IMR-90 (cell line): Measurements from ENCODE around the gene TMEM208. TPM values are rescaled to one million over a fixed set of nuclear protein-coding genes. Genes with fewer than 3 reads are reported as not detected.

Experiments
- ATAC-seq: fragments of 200-7000 bp; cut with Tn5 transposase; 2 replicates; pipeline ENCODE4 v1.9.1; 2020; ENCODE audit warnings: low read depth, mild to moderate bottlenecking, moderate library complexity
- BruUV-seq: library from RNA; stranded (reverse); fragments of 400-500 nt; replicated peaks from 2 replicates; lab custom pipeline; 2021; lab: Mats Ljungman, UMichigan
- CTCF ChIA-PET: fragments of 300-600 bp; formaldehyde crosslinking; extraction: SDS; loops from one replicate; lab custom pipeline; 2021; ENCODE audit warnings: antibody characterized with exemption; lab: Yijun Ruan, JAX
- POLR2A ChIA-PET: fragments of 300-600 bp; sonication (Branson Sonifier 250); formaldehyde crosslinking; loops from one replicate; lab custom pipeline; 2022; ENCODE audit warnings: antibody characterized with exemption; ENCODE audit not compliant: unreplicated experiment; lab: Charles Lee
- DNase-seq: peaks from one replicate; pipeline ENCODE4 v3.0.0; 2013
- H2AFZ ChIP-seq: replicated peaks from 2 replicates; pipeline ENCODE3; 2013; ENCODE audit warnings: low read length, mild to moderate bottlenecking; ENCODE audit not compliant: poor library complexity
- H2AK5ac ChIP-seq: 2 replicates; pipeline ENCODE4 v1.6.1; 2013; ENCODE audit warnings: low read depth, low read length, inconsistent platforms
- H2AK9ac ChIP-seq: replicated peaks from 2 replicates; pipeline ENCODE3; 2013; ENCODE audit warnings: mild to moderate bottlenecking, low read depth, low read length, moderate library complexity; ENCODE audit not compliant: poor library complexity
- H2BK120ac ChIP-seq: 2 replicates; pipeline ENCODE4 v1.6.1; 2013; ENCODE audit warnings: low read depth, low read length, inconsistent platforms
- H2BK15ac ChIP-seq: 3 replicates; pipeline ENCODE4 v1.6.1; 2013; ENCODE audit warnings: low read depth, low read length, inconsistent platforms
- H2BK20ac ChIP-seq: 2 replicates; pipeline ENCODE4 v1.6.1; 2013; ENCODE audit warnings: low read depth, mild to moderate bottlenecking, inconsistent platforms, low read length, moderate library complexity
- H2BK5ac ChIP-seq: 2 replicates; pipeline ENCODE4 v1.6.1; 2013; ENCODE audit warnings: mild to moderate bottlenecking, low read depth, low read length, inconsistent platforms; ENCODE audit not compliant: poor library complexity, severe bottlenecking
- H3K14ac ChIP-seq: replicated peaks from 2 replicates; pipeline ENCODE4 v1.6.1; 2013; ENCODE audit warnings: low read depth, low read length, inconsistent platforms
- H3K18ac ChIP-seq: 2 replicates; pipeline ENCODE4 v1.6.1; 2013; ENCODE audit warnings: low read depth, low read length, control low read depth
- H3K23ac ChIP-seq: 2 replicates; pipeline ENCODE4 v1.6.1; 2013; ENCODE audit warnings: low read depth, low read length, inconsistent platforms
- H3K27ac ChIP-seq: 2 replicates; pipeline ENCODE4 v1.5.1; 2013; ENCODE audit warnings: mild to moderate bottlenecking, control low read depth, low read length; ENCODE audit not compliant: insufficient read depth
- H3K27me3 ChIP-seq: 2 replicates; pipeline ENCODE4 v1.6.1; 2013; ENCODE audit warnings: low read length; ENCODE audit not compliant: control insufficient read depth, insufficient read depth
- H3K36me3 ChIP-seq: 2 replicates; pipeline ENCODE4 v1.6.1; 2013; ENCODE audit warnings: low read length, mixed read lengths; ENCODE audit not compliant: control insufficient read depth, insufficient read depth
- H3K4ac ChIP-seq: 2 replicates; pipeline ENCODE4 v1.6.1; 2013; ENCODE audit warnings: low read depth, low read length, inconsistent platforms
- H3K4me1 ChIP-seq: 2 replicates; pipeline ENCODE4 v1.6.1; 2013; ENCODE audit warnings: low read length, mixed read lengths; ENCODE audit not compliant: control insufficient read depth, insufficient read depth
- H3K4me2 ChIP-seq: 2 replicates; pipeline ENCODE4 v1.6.1; 2013; ENCODE audit warnings: low read depth, mild to moderate bottlenecking, control low read depth, low read length, moderate library complexity
- H3K4me3 ChIP-seq: 2 replicates; pipeline ENCODE4 v1.5.1; 2013; ENCODE audit warnings: low read depth, mild to moderate bottlenecking, control low read depth, low read length, moderate library complexity; ENCODE audit not compliant: insufficient read depth
- H3K56ac ChIP-seq: 2 replicates; pipeline ENCODE4 v1.6.1; 2013; ENCODE audit warnings: low read length, inconsistent platforms; ENCODE audit not compliant: insufficient read depth; ENCODE audit errors: extremely low read depth
- H3K79me1 ChIP-seq, 2 experiments: 2 replicates each; pipeline ENCODE4 v1.6.1; 2013; ENCODE audit warnings: low read length in 2 of 2, inconsistent platforms in 1 of 2, low read depth in 1 of 2
- H3K9ac ChIP-seq: 2 replicates; pipeline ENCODE4 v1.6.1; 2013; ENCODE audit warnings: low read depth, low read length, control low read depth
- H3K9me1 ChIP-seq: 2 replicates; pipeline ENCODE4 v1.6.1; 2013; ENCODE audit warnings: low read length, inconsistent platforms; ENCODE audit not compliant: insufficient read depth
- H3K9me3 ChIP-seq: 2 replicates; pipeline ENCODE4 v1.6.1; 2013; ENCODE audit warnings: low read length; ENCODE audit not compliant: control insufficient read depth, insufficient read depth
- H4K20me1 ChIP-seq: 2 replicates; pipeline ENCODE4 v1.6.1; 2013; ENCODE audit warnings: low read length, inconsistent platforms; ENCODE audit not compliant: insufficient read depth
- H4K5ac ChIP-seq: 2 replicates; pipeline ENCODE4 v1.6.1; 2013; ENCODE audit warnings: mild to moderate bottlenecking, low read depth, low read length, control low read depth
- H4K8ac ChIP-seq, 2 experiments: 2 replicates each; pipeline ENCODE4 v1.6.1; 2013; ENCODE audit warnings: low read depth in 2 of 2, low read length in 2 of 2, control low read depth in 1 of 2, inconsistent platforms in 1 of 2
- H4K91ac ChIP-seq: 2 replicates; pipeline ENCODE4 v1.6.1; 2013; ENCODE audit warnings: low read depth, low read length, inconsistent platforms; ENCODE audit not compliant: insufficient read depth
- MAFK ChIP-seq: IDR thresholded peaks from 2 replicates; pipeline ENCODE4 v1.6.1; 2012; ENCODE audit warnings: low read depth, low read length, improper control_type of control experiment
- MAZ ChIP-seq: IDR thresholded peaks from 2 replicates; pipeline ENCODE4 v1.6.1; 2012; ENCODE audit warnings: low read depth, mild to moderate bottlenecking, low read length, improper control_type of control experiment, moderate library complexity, borderline replicate concordance
- RAD21 ChIP-seq: IDR thresholded peaks from 2 replicates; pipeline ENCODE4 v1.6.1; 2012; ENCODE audit warnings: low read length, improper control_type of control experiment
- RCOR1 ChIP-seq: IDR thresholded peaks from 2 replicates; pipeline ENCODE4 v1.6.1; 2012; ENCODE audit warnings: mild to moderate bottlenecking, low read length, improper control_type of control experiment; ENCODE audit not compliant: insufficient replicate concordance
- SMC3 ChIP-seq: fragments of 150-350 bp; IDR thresholded peaks from 2 replicates; pipeline ENCODE4 v1.6.1; 2016; ENCODE audit warnings: low read depth, mild to moderate bottlenecking, antibody characterized with exemption, low read length, moderate library complexity
- WGBS, 2 experiments: methylation state at CpG; one replicate each; pipeline versions ENCODE4 v1.1.5 to v1.1.7; 2013; ENCODE audit warnings: missing lambda C conversion rate in 2 of 2; ENCODE audit not compliant: insufficient read length in 1 of 2; ENCODE audit errors: extremely low coverage in 2 of 2; 5-methylcytosine and 5-hydroxymethylcytosine counted together
- dilution Hi-C: fragments of 300-500 bp; cut with HindIII; formaldehyde crosslinking; loops from one replicate; pipeline ENCODE4 v1.14.3; 2018; ENCODE audit warnings: low sequenced_read_pairs; ENCODE audit not compliant: unreplicated experiment
- in situ Hi-C: fragments of 300-500 bp; cut with MboI; formaldehyde crosslinking; loops from 3 replicates; pipeline ENCODE4 v1.14.3; 2019; ENCODE audit warnings: low sequenced_read_pairs, inconsistent platforms, mixed read lengths
- intact Hi-C: fragments of 100-400 bp; cut with micrococcal nuclease; formaldehyde crosslinking; loops from 2 replicates; pipeline ENCODE4 v1.10.0; 2022
- polyA plus RNA-seq, 3 experiments: library from polyadenylated mRNA; depleted of rRNA; stranded (reverse); fragments of >200 nt; gene quantifications; 2 replicates each; pipeline ENCODE4 v1.2.3, GENCODE V29; 2012; ENCODE audit warnings: low replicate concordance in 1 of 3
- total RNA-seq: library from RNA; depleted of rRNA; stranded (reverse); fragments of >200 nt; gene quantifications from 2 replicates; pipeline ENCODE4 v1.2.3, GENCODE V29; 2012
- TF ChIP-seq, protein P1 (sequence below): fragments of 150-350 bp; IDR thresholded peaks from 2 replicates; pipeline ENCODE4 v1.6.1; 2017; ENCODE audit warnings: mild to moderate bottlenecking, antibody characterized with exemption, low read length, low read depth

TMEM208 gene
- total and polyA plus RNA-seq, 2 of the 4 experiments (the other 2 are of a cell fraction): 65.6 to 66.5 TPM

DNA sequence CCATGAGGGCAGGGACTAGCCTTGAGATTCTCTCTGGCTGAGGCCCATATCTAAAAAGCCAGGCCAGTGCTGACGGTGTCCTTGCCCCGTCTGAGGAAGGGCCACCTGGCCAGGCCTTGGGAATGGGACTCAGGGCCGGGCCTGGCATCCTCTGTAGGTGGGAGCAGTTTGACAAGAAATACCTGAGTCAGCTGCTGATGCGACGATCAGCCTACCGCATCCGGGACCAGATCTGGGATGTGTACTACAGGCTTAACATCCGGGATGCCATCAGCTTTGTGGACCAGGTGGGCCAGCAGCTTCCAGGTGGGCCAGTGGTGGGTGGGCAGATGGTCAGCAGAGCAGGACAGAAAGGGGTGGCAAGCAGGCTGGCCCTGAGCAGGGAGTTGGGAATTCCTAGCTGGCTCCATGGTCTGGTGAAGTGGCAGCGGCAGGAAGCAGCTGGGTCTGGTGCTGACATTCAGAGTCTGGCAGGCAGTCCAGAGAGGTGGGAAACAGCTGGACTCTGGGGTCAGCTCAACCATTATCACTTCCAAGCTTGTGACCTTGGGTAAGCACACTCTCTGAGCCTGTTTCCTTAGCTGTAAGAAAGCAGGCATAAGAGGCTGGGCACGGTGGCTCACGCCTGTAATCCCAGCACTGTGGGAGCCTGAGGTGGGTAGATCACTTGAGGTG is 31.4 kb downstream of the TMEM208 start:
- Histone ChIP-seq H4K91ac (no peak overlapping the region), H3K79me1 (no peaks in the 10 kb centered on the region), H3K9me1 (no peaks in the 10 kb centered on the region), H3K27ac (no peak overlapping the region), H3K36me3 (peaks cover 18% of the 10 kb centered on the region), H2BK5ac (no peak overlapping the region), H4K8ac (no peak overlapping the region), H2AK5ac (no peak overlapping the region), H2BK20ac (no peak overlapping the region), H4K5ac (no peak overlapping the region), H3K18ac (no peak overlapping the region), H3K9ac (no peak overlapping the region), H3K4me1 (peaks cover 2% of the 10 kb centered on the region; the same call in 1 of the 2 replicates), H3K56ac (no peak overlapping the region), H2AK9ac (no peak overlapping the region), H3K4me2 (no peak overlapping the region), H3K14ac (no peak overlapping the region), H2BK15ac (no peak overlapping the region), H3K23ac (no peak overlapping the region), H3K4ac (no peak overlapping the region), H2AFZ (no peak overlapping the region), H3K9me3 (no peaks in the 10 kb centered on the region), H2BK120ac (no peak overlapping the region), H4K20me1 (no peaks in the 10 kb centered on the region), H3K4me3 (no peak overlapping the region), H3K27me3 (no peaks in the 10 kb centered on the region)
- intact Hi-C loops (no loop called here), in situ Hi-C loops (loop anchor here (10.0 kb wide), 1 partner anchor 197 kb away; no protein-coding TSS in a partner anchor), dilution Hi-C loops (no loop called here)
- POLR2A ChIA-PET: no interaction called here
- DNase-seq: no peak
- WGBS, 2 experiments: 100% methylated on average over 4 of the region's 11 CpGs; no CpG with 5 or more reads in 1 of the 2 experiments
- no TSS peak for BruUV-seq
- CTCF ChIA-PET: no interaction called here
- TF ChIP-seq SMC3 (no peak), MAZ (no peak), MAFK (no peak), RAD21 (no peak), RCOR1 (no peak)
- TF ChIP-seq, protein P1, sequence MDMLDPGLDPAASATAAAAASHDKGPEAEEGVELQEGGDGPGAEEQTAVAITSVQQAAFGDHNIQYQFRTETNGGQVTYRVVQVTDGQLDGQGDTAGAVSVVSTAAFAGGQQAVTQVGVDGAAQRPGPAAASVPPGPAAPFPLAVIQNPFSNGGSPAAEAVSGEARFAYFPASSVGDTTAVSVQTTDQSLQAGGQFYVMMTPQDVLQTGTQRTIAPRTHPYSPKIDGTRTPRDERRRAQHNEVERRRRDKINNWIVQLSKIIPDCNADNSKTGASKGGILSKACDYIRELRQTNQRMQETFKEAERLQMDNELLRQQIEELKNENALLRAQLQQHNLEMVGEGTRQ: no peak
- ATAC-seq: no peak
